HL-60 (cell line): ENCODE measurements around the gene CPT1B.

ENCODE experiments used
- GABPA ChIP-seq: IDR thresholded peaks from 2 replicates; pipeline ENCODE4 v1.6.1; 2012; ENCODE audit warnings: low read depth
- POLR2AphosphoS5 ChIP-seq: IDR thresholded peaks from 2 replicates; pipeline ENCODE4 v1.6.1; 2012; ENCODE audit warnings: low read depth
- TF ChIP-seq, protein P1 (sequence below): IDR thresholded peaks from one replicate; pipeline ENCODE4 v1.5.1; 2011; ENCODE audit warnings: low read length, control low read depth, inconsistent platforms; ENCODE audit not compliant: insufficient read depth

- TF ChIP-seq, protein P1, sequence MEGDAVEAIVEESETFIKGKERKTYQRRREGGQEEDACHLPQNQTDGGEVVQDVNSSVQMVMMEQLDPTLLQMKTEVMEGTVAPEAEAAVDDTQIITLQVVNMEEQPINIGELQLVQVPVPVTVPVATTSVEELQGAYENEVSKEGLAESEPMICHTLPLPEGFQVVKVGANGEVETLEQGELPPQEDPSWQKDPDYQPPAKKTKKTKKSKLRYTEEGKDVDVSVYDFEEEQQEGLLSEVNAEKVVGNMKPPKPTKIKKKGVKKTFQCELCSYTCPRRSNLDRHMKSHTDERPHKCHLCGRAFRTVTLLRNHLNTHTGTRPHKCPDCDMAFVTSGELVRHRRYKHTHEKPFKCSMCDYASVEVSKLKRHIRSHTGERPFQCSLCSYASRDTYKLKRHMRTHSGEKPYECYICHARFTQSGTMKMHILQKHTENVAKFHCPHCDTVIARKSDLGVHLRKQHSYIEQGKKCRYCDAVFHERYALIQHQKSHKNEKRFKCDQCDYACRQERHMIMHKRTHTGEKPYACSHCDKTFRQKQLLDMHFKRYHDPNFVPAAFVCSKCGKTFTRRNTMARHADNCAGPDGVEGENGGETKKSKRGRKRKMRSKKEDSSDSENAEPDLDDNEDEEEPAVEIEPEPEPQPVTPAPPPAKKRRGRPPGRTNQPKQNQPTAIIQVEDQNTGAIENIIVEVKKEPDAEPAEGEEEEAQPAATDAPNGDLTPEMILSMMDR = no peak
- TF ChIP-seq GABPA (no peak), POLR2AphosphoS5 (no peak)
These were observed 7.0 kb upstream of the CPT1B start for GRCh38 chr22:50585238-50585637.
